Mesothelial cell of epicardium (in vitro differentiated cells): ENCODE measurements around the gene SHE. TPM values are rescaled to one million over a fixed set of nuclear protein-coding genes. Genes with fewer than 3 reads are reported as not detected.

Experiments used
- DNase-seq, 2 experiments: peaks; one replicate each; pipeline ENCODE4 v3.0.0; 2021; ENCODE audit warnings: low spot score in 2 of 2; ENCODE audit not compliant: unreplicated experiment in 2 of 2
- H3K27ac Mint-ChIP-seq: 2 replicates; pipeline ENCODE4 v1.8.0; 2021; ENCODE audit warnings: mixed read lengths
- H3K27me3 Mint-ChIP-seq: 2 replicates; pipeline ENCODE4 v1.8.0; 2021; ENCODE audit warnings: low read depth, mixed read lengths
- H3K36me3 Mint-ChIP-seq: 2 replicates; pipeline ENCODE4 v1.8.0; 2021; ENCODE audit warnings: mixed read lengths
- H3K4me1 Mint-ChIP-seq: 2 replicates; pipeline ENCODE4 v1.8.0; 2021; ENCODE audit warnings: mixed read lengths
- H3K4me3 Mint-ChIP-seq: 2 replicates; pipeline ENCODE4 v1.8.0; 2021; ENCODE audit warnings: mild to moderate bottlenecking, moderate library complexity, mixed read lengths
- H3K9me3 Mint-ChIP-seq: 2 replicates; pipeline ENCODE4 v1.8.0; 2021; ENCODE audit warnings: mixed read lengths
- total RNA-seq: library from RNA; stranded (reverse); gene quantifications from 3 replicates; pipeline ENCODE4 v1.2.1, GENCODE V29; 2021
- TF ChIP-seq, protein P1 (sequence below): fragments of 200-600 bp; sonication (generic); IDR thresholded peaks from one replicate; pipeline ENCODE4 v1.5.0; 2021; ENCODE audit warnings: antibody characterized with exemption; ENCODE audit not compliant: unreplicated experiment

Gene SHE
- total RNA-seq, 1 donor from 2014 or later, result 0.29 TPM

DNA sequence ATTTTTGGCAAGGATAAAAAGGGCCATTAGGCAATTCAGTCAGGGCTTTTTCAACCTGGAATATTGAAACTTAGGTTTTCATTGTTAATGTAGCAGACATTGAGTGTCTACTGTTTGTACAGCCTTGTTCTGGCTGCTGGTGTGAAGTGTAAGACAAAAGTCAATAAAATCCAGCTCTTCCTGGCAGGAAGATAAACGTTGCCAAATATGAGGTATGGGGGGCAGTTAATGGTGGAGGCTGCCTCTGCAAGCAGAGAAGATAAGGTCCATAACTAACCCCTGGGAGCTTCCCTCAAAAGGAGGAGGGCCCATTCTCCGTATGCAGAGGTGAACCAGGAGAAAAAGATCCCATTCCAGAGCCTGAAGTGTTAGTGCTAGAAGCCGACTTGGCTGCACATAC lies 19.5 kb upstream of the SHE start:
- TF ChIP-seq, protein P1, sequence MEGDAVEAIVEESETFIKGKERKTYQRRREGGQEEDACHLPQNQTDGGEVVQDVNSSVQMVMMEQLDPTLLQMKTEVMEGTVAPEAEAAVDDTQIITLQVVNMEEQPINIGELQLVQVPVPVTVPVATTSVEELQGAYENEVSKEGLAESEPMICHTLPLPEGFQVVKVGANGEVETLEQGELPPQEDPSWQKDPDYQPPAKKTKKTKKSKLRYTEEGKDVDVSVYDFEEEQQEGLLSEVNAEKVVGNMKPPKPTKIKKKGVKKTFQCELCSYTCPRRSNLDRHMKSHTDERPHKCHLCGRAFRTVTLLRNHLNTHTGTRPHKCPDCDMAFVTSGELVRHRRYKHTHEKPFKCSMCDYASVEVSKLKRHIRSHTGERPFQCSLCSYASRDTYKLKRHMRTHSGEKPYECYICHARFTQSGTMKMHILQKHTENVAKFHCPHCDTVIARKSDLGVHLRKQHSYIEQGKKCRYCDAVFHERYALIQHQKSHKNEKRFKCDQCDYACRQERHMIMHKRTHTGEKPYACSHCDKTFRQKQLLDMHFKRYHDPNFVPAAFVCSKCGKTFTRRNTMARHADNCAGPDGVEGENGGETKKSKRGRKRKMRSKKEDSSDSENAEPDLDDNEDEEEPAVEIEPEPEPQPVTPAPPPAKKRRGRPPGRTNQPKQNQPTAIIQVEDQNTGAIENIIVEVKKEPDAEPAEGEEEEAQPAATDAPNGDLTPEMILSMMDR, result no peak
- Mint-ChIP-seq H3K36me3 (no peaks in the 10 kb centered on the region), H3K27me3 (peaks cover 31% of the 10 kb centered on the region), H3K4me3 (no peak overlapping the region), H3K4me1 (no peaks in the 10 kb centered on the region), H3K9me3 (peaks cover 4% of the 10 kb centered on the region), H3K27ac (no peak overlapping the region)
- no peak for DNase-seq

DNA sequence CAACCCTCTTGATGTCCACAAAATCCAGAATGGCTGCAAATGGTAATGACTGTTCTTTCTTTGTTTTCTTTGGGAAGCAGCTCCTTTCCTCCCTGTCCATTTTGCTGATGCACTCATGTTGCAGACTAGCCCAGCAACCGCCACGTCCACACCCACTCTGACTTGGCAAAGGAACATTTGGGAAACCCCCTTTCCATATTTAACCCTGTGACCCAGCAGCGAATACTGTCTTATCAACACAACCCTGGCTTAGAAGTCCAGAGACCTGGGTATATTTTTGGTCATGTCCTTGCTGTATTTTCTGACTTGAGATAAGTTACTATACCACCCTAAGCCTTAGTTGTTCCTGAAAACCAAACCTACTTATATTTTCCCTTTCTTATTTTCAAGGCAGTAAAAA lies 18.1 kb upstream of the SHE start:
- H3K9me3 Mint-ChIP-seq, result peaks cover 4% of the 10 kb centered on the region
- TF ChIP-seq, protein P1, result no peak
- H3K27me3 Mint-ChIP-seq, result peaks cover 43% of the 10 kb centered on the region
- DNase-seq, result no peak
- no peaks in the 10 kb centered on the region for H3K4me1 Mint-ChIP-seq
- H3K36me3 Mint-ChIP-seq, result no peaks in the 10 kb centered on the region
- no peak overlapping the region for H3K4me3 Mint-ChIP-seq
- H3K27ac Mint-ChIP-seq, result no peak overlapping the region

DNA sequence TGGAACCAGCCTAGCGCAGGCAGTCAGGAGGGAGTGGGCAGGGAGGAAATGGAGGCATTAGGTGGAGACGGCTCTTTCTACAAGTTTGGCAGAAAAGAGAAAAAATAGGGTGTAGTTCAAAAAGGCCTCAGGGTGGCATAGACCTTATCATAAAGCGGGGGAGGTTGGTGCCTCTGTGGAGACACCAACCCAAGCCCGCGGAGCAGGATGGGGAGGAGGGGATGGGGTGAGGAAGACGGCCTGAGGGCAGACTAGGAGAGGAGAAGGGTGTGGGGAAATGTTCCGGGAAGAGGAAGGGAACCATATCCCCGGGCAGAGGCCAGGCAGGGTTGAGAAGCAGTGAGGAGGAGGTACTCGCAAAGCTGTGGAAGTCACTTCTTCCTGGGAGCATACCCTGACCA lies 17.4 kb upstream of the SHE start:
- Mint-ChIP-seq H3K36me3 (no peaks in the 10 kb centered on the region), H3K27ac (no peak overlapping the region), H3K4me1 (no peaks in the 10 kb centered on the region), H3K27me3 (peaks cover 46% of the 10 kb centered on the region), H3K9me3 (peaks cover 4% of the 10 kb centered on the region), H3K4me3 (no peak overlapping the region)
- no peak for DNase-seq
- TF ChIP-seq, protein P1, result no peak

DNA sequence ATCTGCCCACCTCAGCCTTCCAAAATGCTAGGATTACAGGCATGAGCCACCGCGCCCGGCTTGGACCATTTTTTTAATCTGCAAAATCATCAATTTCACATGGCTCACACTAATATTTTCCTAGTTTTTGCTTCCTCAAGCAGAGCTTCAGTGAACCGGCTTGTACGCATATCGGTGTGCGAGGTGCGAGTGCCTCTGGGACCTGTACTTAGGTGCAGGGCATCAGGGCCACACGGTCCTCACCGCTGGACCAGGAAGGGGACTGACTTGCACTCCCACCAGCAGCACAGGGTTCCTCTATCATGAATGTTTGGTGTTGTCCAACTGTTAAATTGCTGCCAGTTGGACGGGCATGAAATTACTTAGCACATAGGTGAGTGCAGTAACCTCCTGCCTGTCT lies 15.4 kb upstream of the SHE start:
- no peaks in the 10 kb centered on the region for H3K36me3 Mint-ChIP-seq
- no peaks in the 10 kb centered on the region for H3K4me1 Mint-ChIP-seq
- no peak for DNase-seq
- TF ChIP-seq, protein P1, result no peak
- no peak overlapping the region for H3K27ac Mint-ChIP-seq
- H3K4me3 Mint-ChIP-seq, result no peak overlapping the region
- H3K9me3 Mint-ChIP-seq, result no peaks in the 10 kb centered on the region
- peaks cover 49% of the 10 kb centered on the region for H3K27me3 Mint-ChIP-seq

DNA sequence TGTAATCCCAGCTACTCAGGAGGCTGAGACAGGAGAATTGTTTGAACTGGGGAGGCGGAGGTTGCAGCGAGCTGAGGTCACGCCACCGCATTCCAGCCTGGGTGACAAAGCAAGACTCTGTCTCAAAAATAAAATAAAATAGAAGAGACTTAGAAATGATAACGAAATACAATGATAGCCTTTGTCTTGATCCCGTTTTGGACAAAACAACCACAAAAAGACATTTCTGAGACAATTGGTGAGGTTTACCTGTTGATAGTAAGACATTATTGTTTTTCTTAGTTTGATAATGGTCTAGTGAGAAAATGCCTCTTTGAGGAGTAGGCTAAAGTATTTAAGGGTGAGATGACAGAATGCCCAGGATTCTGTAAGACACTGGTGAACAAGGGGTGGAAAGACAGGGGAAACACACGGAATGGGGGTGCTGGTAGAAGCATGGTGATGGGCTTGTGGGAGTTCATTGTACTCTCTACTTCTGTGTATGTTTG lies 11.9 kb upstream of the SHE start:
- Mint-ChIP-seq H3K36me3 (no peaks in the 10 kb centered on the region), H3K9me3 (no peaks in the 10 kb centered on the region), H3K4me3 (no peak overlapping the region), H3K4me1 (no peaks in the 10 kb centered on the region), H3K27me3 (peaks cover 51% of the 10 kb centered on the region), H3K27ac (no peak overlapping the region)
- TF ChIP-seq, protein P1, result no peak
- DNase-seq, result no peak

DNA sequence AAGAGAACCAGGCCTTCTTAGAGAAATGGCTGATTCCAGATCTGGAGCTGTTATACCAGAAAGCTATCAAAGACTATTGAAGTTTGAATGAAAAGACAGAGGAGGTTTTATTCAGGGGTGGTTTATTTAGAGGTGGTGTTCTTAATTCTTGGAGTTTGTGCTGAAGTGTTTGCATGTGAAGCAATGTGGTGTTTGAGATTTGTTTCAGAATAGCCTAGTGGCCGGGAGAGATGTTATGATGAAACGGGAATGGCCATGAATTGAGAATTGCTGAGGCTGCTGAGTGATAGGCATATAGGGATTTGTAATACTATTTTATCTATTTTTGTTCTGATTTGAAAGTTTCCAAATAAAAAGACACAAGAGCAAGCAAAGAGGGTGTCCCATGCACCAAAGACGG lies 10.5 kb upstream of the SHE start:
- no peak for DNase-seq
- Mint-ChIP-seq H3K27me3 (peaks cover 59% of the 10 kb centered on the region), H3K27ac (no peak overlapping the region), H3K36me3 (no peaks in the 10 kb centered on the region), H3K9me3 (no peaks in the 10 kb centered on the region), H3K4me3 (no peak overlapping the region), H3K4me1 (no peaks in the 10 kb centered on the region)
- TF ChIP-seq, protein P1, result no peak
